Suprapubic skin (tissue), 4 donors: Measurements from ENCODE around the gene RPTOR. TPM values are rescaled to one million over a fixed set of nuclear protein-coding genes. Genes with fewer than 3 reads are reported as not detected.

Experiments
- DNase-seq, 2 donors: peaks; one replicate each; pipeline ENCODE4 v3.0.0-alpha.2; 2019; ENCODE audit warnings: low spot score in 2 of 2
- H3K27ac ChIP-seq: fragments of 200-600 bp; sonication (generic); one replicate; pipeline ENCODE4 v1.5.1; 2019
- H3K27me3 ChIP-seq: fragments of 200-600 bp; sonication (generic); one replicate; pipeline ENCODE4 v1.5.1; 2019
- H3K36me3 ChIP-seq: fragments of 200-600 bp; sonication (generic); one replicate; pipeline ENCODE4 v1.5.1; 2019
- H3K4me1 ChIP-seq: fragments of 200-600 bp; sonication (generic); one replicate; pipeline ENCODE4 v1.5.1; 2019
- H3K4me3 ChIP-seq: fragments of 200-600 bp; sonication (generic); one replicate; pipeline ENCODE4 v1.5.1; 2019; ENCODE audit warnings: mild to moderate bottlenecking
- H3K9me3 ChIP-seq: fragments of 200-600 bp; sonication (generic); one replicate; pipeline ENCODE4 v1.5.1; 2019
- CTCF ChIP-seq, 2 donors: fragments of 200-600 bp in 1 of 2; fragments of 450-650 bp in 1 of 2; sonication (generic) in 1 of 2; IDR thresholded peaks; one replicate each; pipeline ENCODE4 v1.5.1; 2016 to 2019; ENCODE audit warnings: antibody characterized with exemption in 2 of 2, mild to moderate bottlenecking in 1 of 2, moderate library complexity in 1 of 2
- EP300 ChIP-seq: sonication (generic); formaldehyde crosslinking; IDR thresholded peaks from one replicate; pipeline ENCODE4 v1.6.1; 2017; ENCODE audit warnings: antibody characterized with exemption
- POLR2A ChIP-seq, 2 donors: fragments of 450-650 bp; IDR thresholded peaks; one replicate each; pipeline ENCODE4 v1.6.1; 2017; ENCODE audit warnings: antibody characterized with exemption in 2 of 2, mild to moderate bottlenecking in 2 of 2, moderate library complexity in 2 of 2
- POLR2AphosphoS5 ChIP-seq, 3 donors: sonication (generic); formaldehyde crosslinking; IDR thresholded peaks; one replicate each; pipeline ENCODE4 v1.6.1; 2017; ENCODE audit warnings: antibody characterized with exemption in 3 of 3
- WGBS: methylation state at CpG from one replicate; pipeline ENCODE4 v1.1.5; 2018; 5-methylcytosine and 5-hydroxymethylcytosine counted together
- total RNA-seq, 4 donors: library from RNA; depleted of rRNA; stranded (reverse); fragments of >200 nt; gene quantifications; one replicate each; pipeline ENCODE4 v1.1.0, GENCODE V29; 2016

The RPTOR gene
- total RNA-seq, 4 donors from 2014 or later, result 45.8 to 84.6 (median 53.0) TPM

DNA sequence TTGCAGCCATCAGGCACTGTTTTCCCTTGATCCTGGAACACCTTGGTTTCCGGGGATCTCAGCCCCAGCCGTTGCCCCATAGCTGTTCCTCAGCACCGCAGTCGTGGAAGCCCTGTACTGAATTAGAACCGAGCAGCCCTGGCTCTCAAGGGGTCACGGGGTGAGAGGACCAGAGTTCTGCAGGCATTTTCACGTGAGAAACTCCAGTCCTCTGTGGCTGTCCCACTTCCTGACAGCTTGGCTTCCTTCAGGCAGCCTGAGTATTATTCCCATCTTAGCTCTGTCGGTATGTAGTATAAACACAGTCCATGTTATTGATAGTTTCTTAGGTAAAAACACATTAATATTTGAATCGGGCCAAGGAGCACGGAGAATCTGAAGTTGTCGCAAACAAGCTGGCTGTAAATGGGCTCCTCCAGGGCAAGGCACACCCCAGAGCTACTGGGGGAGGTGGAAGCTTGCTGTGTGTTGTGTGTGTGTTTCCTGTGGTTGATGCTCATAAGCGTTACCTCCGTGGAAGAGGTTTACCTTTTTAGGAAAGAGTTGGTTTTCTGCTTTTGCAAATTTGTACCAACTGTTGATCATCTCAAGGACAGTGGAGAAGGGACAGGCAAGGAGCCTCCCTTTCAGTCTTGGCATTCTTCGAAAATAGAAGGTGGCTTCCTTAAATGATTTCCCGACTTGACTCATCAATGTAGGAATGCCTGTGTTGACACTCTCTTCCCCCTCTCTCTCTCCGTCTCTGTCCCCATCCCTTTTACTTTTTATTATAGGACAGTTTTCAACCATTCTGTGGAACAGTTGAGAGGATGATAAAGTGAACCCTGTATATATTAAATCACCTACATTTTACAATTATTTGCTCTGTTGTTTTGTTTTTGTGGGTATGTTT lies 238.1 kb downstream of the RPTOR start:
- Histone ChIP-seq H3K4me3 (no peak overlapping the region), H3K27me3 (no peaks in the 10 kb centered on the region), H3K27ac (no peak overlapping the region), H3K9me3 (no peaks in the 10 kb centered on the region), H3K4me1 (peaks cover 23% of the 10 kb centered on the region), H3K36me3 (peaks cover 5% of the 10 kb centered on the region)
- WGBS, result 62% methylated on average over 16 of the region's 16 CpGs
- DNase-seq, result peak in 1 of 2 donors; percentile 72
- TF ChIP-seq CTCF (IDR thresholded peaks at IDR 0.05) (no peak), POLR2A (IDR thresholded peaks at IDR 0.05) (no peak), POLR2AphosphoS5 (IDR thresholded peaks at IDR 0.05) (no peak), EP300 (no peak)

- Histone ChIP-seq H3K4me3 (no peak overlapping the region), H3K9me3 (no peaks in the 10 kb centered on the region), H3K27ac (no peak overlapping the region), H3K4me1 (peaks cover 24% of the 10 kb centered on the region), H3K36me3 (peaks cover 5% of the 10 kb centered on the region), H3K27me3 (no peaks in the 10 kb centered on the region)
- no peak for TF ChIP-seq POLR2AphosphoS5 (IDR thresholded peaks at IDR 0.05)
- TF ChIP-seq POLR2A (IDR thresholded peaks at IDR 0.05), result no peak
- TF ChIP-seq EP300, result no peak
- no peak for TF ChIP-seq CTCF (IDR thresholded peaks at IDR 0.05)
- WGBS, result 69% methylated on average over 8 of the region's 8 CpGs
- DNase-seq, result peak in 1 of 2 donors; percentile 57
Measured at GRCh38 chr17:80783486-80783885, 238.8 kb downstream of the RPTOR start.

DNA sequence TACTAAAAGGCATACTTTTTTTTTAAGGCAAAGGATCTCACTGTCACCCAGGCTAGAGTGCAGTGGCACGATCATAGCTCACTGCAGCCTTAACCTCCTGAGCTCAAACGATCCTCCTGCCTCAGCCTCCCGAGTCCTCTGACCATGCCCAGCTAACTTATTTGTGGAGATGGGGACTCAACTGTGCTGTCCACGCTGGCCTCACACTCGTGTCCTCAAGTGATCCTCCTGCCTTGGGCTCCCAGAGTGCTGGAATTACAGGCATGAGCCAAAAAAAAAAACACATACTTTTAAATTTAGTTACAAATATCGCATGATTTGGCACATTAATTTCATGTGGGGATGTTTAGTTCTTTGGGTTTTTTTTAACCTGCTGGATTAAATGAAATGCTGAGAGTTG lies 239.3 kb downstream of the RPTOR start:
- 75% methylated on average over 6 of the region's 6 CpGs for WGBS
- peaks cover 29% of the 10 kb centered on the region for H3K4me1 ChIP-seq

GRCh38 chr17:80785477-80786178 lies 241.0 kb downstream of the RPTOR start:
- peak in 1 of 2 donors; percentile 49 for DNase-seq
- no peak overlapping the region for H3K4me3 ChIP-seq
- H3K4me1 ChIP-seq, result peaks cover 41% of the 10 kb centered on the region
- no peaks in the 10 kb centered on the region for H3K27me3 ChIP-seq
- H3K9me3 ChIP-seq, result no peaks in the 10 kb centered on the region
- no peaks in the 10 kb centered on the region for H3K36me3 ChIP-seq
- no peak overlapping the region for H3K27ac ChIP-seq
- TF ChIP-seq CTCF (IDR thresholded peaks at IDR 0.05) (no peak), EP300 (no peak), POLR2A (IDR thresholded peaks at IDR 0.05) (no peak)
- WGBS, result 91% methylated on average over 19 of the region's 19 CpGs

More for the DNA sequence above, 239.3 kb downstream of the RPTOR start:
- no peaks in the 10 kb centered on the region for H3K27me3 ChIP-seq
- no peak overlapping the region for H3K27ac ChIP-seq
- H3K4me3 ChIP-seq, result no peak overlapping the region
- H3K36me3 ChIP-seq, result peaks cover 2% of the 10 kb centered on the region
- TF ChIP-seq POLR2A (IDR thresholded peaks at IDR 0.05) (no peak), POLR2AphosphoS5 (IDR thresholded peaks at IDR 0.05) (no peak), CTCF (IDR thresholded peaks at IDR 0.05) (no peak), EP300 (no peak)
- H3K9me3 ChIP-seq, result no peaks in the 10 kb centered on the region
- peak in 1 of 2 donors; percentile 56 for DNase-seq

DNA sequence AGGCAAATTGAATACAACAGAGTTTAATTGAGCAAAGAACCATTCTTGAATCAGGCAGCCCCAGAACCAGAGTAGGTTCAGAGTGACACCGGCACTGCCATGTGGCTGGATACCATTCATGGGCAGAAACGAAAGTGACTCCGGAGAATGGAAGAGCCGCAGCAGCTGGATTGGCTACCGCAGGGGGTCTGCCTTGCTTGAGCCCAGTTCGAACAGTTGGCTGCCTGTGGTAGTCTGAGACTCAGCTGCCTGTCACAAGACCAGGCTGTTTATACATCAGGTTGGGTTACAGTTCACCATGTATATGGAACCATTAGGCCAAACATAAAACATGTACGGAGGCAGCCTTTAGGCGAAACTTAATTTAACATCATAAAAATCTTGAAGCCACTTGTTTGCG lies 241.8 kb downstream of the RPTOR start:
- H3K4me1 ChIP-seq, result peaks cover 49% of the 10 kb centered on the region
- 97% methylated on average over 9 of the region's 9 CpGs for WGBS

More for the DNA sequence above, 241.8 kb downstream of the RPTOR start:
- H3K36me3 ChIP-seq, result no peaks in the 10 kb centered on the region
- no peaks in the 10 kb centered on the region for H3K9me3 ChIP-seq
- H3K27ac ChIP-seq, result no peak overlapping the region
- peak in 1 of 2 donors; percentile 59 for DNase-seq
- H3K27me3 ChIP-seq, result no peaks in the 10 kb centered on the region
- H3K4me3 ChIP-seq, result no peak overlapping the region
- no peak for TF ChIP-seq CTCF (IDR thresholded peaks at IDR 0.05)
- no peak for TF ChIP-seq POLR2AphosphoS5 (IDR thresholded peaks at IDR 0.05)
